BLaER1 (cell line): ENCODE results near the gene AK5.

Experiments
- H3K27ac ChIP-seq: shearing (Covaris generic); formaldehyde crosslinking; 2 replicates; pipeline ENCODE4 v1.8.1; 2022
- H3K27me3 ChIP-seq: shearing (Covaris generic); formaldehyde crosslinking; 2 replicates; pipeline ENCODE4 v1.8.1; 2022
- H3K36me3 ChIP-seq: shearing (Covaris generic); formaldehyde crosslinking; 2 replicates; pipeline ENCODE4 v1.8.1; 2022
- H3K4me1 ChIP-seq: shearing (Covaris generic); formaldehyde crosslinking; 2 replicates; pipeline ENCODE4 v1.8.1; 2022
- H3K4me2 ChIP-seq: shearing (Covaris generic); formaldehyde crosslinking; 2 replicates; pipeline ENCODE4 v1.8.1; 2022
- H3K4me3 ChIP-seq: shearing (Covaris generic); formaldehyde crosslinking; 2 replicates; pipeline ENCODE4 v1.8.1; 2022
- H3K9ac ChIP-seq: shearing (Covaris generic); formaldehyde crosslinking; 2 replicates; pipeline ENCODE4 v1.8.1; 2022
- H3K9me3 ChIP-seq: shearing (Covaris generic); formaldehyde crosslinking; 2 replicates; pipeline ENCODE4 v1.8.1; 2022
- H4K20me1 ChIP-seq: shearing (Covaris generic); formaldehyde crosslinking; 2 replicates; pipeline ENCODE4 v1.8.1; 2022
- Cebpa-rat ChIP-seq: shearing (Covaris generic); IDR thresholded peaks from 2 replicates; pipeline ENCODE4 v1.8.1; 2022

Gene AK5

DNA sequence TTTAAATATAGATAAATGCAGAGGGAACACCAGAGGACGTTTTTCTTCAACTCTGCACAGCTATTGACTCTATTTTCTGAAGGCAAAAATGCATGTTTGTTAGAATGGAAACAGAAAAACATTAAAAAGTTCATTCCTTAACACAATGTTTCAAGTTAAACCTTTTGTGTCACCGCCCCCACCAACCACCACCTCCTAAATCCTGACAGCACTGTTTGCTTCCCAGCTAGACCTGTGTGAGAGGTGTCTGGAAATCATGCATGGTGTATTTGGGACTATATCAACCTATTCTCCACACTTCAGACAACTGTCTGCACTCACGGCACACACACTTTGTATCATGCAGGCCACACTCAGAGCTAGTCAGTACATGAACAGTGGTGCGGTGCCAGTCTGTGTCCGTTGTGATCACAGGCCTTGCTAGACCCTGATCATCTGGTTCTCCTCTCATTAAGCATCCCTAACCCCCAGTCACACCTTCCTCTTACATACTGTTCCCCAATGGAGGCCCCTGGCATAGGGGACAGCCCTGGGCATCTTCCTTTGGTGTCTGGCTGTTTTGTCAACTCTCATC lies 276.9 kb downstream of the AK5 start:
- no peaks in the 10 kb centered on the region for H3K27me3 ChIP-seq
- H3K9ac ChIP-seq: no peak overlapping the region
- no peak overlapping the region for H3K4me3 ChIP-seq
- no peaks in the 10 kb centered on the region for H4K20me1 ChIP-seq
- H3K36me3 ChIP-seq: peaks cover 20% of the 10 kb centered on the region
- H3K4me1 ChIP-seq: no peaks in the 10 kb centered on the region
- no peak overlapping the region for H3K4me2 ChIP-seq
- H3K27ac ChIP-seq: no peak overlapping the region
- TF ChIP-seq Cebpa-rat: no peak
- H3K9me3 ChIP-seq: no peaks in the 10 kb centered on the region

DNA sequence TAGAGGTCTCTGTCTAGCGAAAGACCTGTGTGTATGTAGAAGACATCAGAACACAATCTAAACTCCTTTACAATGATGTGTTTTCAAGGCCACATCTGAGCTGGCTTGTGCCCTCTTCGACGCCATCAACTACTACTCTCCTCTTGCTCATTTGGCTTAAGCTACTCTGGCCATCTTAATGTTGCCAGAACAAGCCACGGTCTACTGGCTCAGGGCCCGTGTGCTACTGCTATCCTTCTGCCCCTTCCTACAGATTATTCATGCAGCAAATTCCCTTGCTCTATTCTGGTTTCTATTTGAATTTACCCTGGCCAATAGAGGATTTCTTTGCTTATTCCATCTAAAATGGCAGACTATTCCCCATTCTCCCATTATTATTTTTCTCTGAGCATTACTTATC lies 278.9 kb downstream of the AK5 start:
- Histone ChIP-seq H3K4me3 (no peak overlapping the region), H3K4me1 (no peaks in the 10 kb centered on the region), H3K4me2 (no peak overlapping the region), H4K20me1 (no peaks in the 10 kb centered on the region), H3K27me3 (no peaks in the 10 kb centered on the region), H3K27ac (no peak overlapping the region), H3K9me3 (no peaks in the 10 kb centered on the region), H3K36me3 (peaks cover 33% of the 10 kb centered on the region), H3K9ac (no peak overlapping the region)
- no peak for TF ChIP-seq Cebpa-rat

DNA sequence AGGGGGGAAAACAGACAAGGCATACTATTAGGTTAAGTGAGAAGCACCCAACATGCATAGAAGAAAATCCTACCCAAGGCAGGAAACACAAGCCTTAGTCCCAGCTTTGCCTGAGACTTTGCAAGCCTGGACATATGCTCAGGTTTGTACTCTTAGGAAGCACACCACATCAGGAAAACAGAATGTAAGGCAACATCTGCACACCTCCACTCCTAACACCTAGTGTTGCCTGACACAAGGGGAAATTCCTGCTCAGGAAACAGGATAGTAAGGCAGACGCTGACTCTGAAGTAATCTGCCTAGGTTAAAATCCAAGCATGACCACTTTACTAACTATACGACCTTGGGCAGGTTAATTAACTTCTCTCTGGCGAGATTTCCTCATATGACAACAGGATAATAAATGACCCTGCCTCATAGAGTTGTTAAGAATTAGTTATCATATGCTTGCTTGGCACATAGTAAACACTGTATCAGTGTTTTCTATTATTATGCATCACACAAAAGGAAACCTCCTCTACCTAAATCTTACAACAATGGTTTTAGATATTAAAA lies 280.9 kb downstream of the AK5 start:
- no peaks in the 10 kb centered on the region for H4K20me1 ChIP-seq
- H3K4me1 ChIP-seq: no peaks in the 10 kb centered on the region
- no peak for TF ChIP-seq Cebpa-rat
- H3K9ac ChIP-seq: no peak overlapping the region
- no peaks in the 10 kb centered on the region for H3K9me3 ChIP-seq
- H3K27ac ChIP-seq: no peak overlapping the region
- no peak overlapping the region for H3K4me3 ChIP-seq
- no peaks in the 10 kb centered on the region for H3K27me3 ChIP-seq
- H3K36me3 ChIP-seq: peaks cover 53% of the 10 kb centered on the region
- H3K4me2 ChIP-seq: no peak overlapping the region

DNA sequence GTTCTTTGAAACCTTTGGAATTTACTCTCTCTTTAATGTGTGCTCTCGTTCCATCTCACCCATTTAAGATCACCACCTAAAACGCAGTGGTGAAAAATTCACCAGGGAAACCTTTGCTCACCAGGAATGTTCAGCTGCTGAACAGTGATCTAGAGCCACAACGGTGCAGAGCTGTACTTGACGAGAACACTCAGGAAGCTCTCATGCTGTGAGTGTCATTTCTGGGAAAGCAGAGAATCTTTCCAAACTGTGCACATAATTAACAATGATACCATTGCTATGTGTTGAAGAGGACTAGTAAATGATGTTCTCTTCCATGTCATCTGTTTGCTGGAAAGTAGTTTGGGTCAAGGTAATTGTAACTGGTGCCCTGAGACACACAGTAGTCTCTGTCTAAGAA lies 283.5 kb downstream of the AK5 start:
- no peak overlapping the region for H3K4me2 ChIP-seq
- H3K4me1 ChIP-seq: no peaks in the 10 kb centered on the region
- no peaks in the 10 kb centered on the region for H3K9me3 ChIP-seq
- no peak for TF ChIP-seq Cebpa-rat
- H3K27me3 ChIP-seq: no peaks in the 10 kb centered on the region
- H3K36me3 ChIP-seq: peaks cover 77% of the 10 kb centered on the region
- no peaks in the 10 kb centered on the region for H4K20me1 ChIP-seq
- no peak overlapping the region for H3K9ac ChIP-seq
- H3K4me3 ChIP-seq: no peak overlapping the region
- no peak overlapping the region for H3K27ac ChIP-seq

DNA sequence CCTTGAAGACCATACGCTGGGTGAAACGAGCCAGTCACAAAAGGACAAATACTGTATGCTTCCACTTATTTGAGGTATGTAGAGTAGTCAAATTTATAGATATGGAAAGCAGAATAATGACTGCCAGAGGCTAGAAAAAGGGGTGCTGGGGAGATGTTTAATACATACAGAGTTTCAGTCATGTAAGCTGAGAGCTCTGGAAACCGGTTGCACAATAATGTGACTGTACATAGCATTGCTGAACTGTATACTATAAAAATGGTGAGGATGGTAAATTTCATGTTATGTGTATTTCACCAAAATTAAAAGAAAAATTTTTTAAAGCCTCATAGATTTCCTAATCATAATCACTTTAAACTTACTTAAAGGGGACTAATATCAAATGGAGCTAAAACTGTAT lies 289.8 kb downstream of the AK5 start:
- Histone ChIP-seq H3K27ac (no peak overlapping the region), H3K27me3 (no peaks in the 10 kb centered on the region), H3K4me3 (no peak overlapping the region), H3K36me3 (peaks cover 85% of the 10 kb centered on the region), H3K4me1 (no peaks in the 10 kb centered on the region), H3K9ac (no peak overlapping the region), H4K20me1 (no peaks in the 10 kb centered on the region), H3K4me2 (no peak overlapping the region), H3K9me3 (no peaks in the 10 kb centered on the region)
- no peak for TF ChIP-seq Cebpa-rat

DNA sequence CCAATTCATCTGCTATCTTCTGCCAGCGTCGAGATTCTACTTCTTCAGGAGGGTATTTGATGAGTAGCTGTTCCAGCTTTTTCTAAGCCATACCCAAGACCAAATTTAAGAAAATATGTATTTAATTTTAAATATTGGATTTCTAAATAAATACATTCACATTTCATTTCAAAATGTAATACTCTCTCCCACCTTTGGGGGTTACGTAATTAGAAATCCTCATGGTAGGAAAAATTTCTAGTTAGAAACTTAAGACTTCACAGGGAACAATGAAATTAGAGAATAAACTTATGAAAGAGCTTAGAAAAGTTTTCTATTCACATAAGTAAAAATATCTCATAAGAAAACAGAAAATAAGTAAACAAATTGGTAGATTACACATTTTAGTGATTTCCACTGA lies 297.7 kb downstream of the AK5 start:
- Histone ChIP-seq H3K9ac (no peak overlapping the region), H3K36me3 (peaks cover 73% of the 10 kb centered on the region), H3K27me3 (no peaks in the 10 kb centered on the region), H3K4me3 (no peak overlapping the region), H3K4me1 (no peaks in the 10 kb centered on the region; the same call in 1 of the 2 replicates), H4K20me1 (no peaks in the 10 kb centered on the region), H3K9me3 (no peaks in the 10 kb centered on the region), H3K4me2 (no peak overlapping the region), H3K27ac (no peak overlapping the region)
- TF ChIP-seq Cebpa-rat: no peak

DNA sequence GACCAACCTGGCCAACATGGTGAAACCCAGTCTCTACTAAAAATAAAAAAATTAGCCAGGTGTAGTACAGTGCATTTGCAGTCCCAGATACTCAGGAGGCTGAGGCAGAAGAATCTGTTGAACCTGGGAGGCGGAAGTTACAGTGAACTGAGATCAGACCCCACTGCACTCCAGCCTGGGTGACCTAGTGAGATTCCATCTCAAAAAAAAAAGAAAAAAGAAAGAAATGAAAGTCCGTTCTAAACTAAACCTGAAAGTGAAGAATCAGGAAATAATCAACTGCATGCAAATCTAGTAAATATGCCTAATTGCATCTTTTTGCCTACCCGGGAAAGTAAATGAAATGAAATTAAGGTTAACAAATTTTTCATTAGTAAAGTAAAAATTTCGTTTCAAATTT lies 301.1 kb downstream of the AK5 start:
- H3K27ac ChIP-seq: no peak overlapping the region
- TF ChIP-seq Cebpa-rat: no peak
- no peaks in the 10 kb centered on the region for H3K27me3 ChIP-seq
- no peak overlapping the region for H3K9ac ChIP-seq
- H3K9me3 ChIP-seq: no peaks in the 10 kb centered on the region
- no peak overlapping the region for H3K4me2 ChIP-seq
- H3K4me1 ChIP-seq: no peaks in the 10 kb centered on the region; the same call in 1 of the 2 replicates
- peaks cover 10% of the 10 kb centered on the region; the same call in 1 of the 2 replicates for H4K20me1 ChIP-seq
- peaks cover 53% of the 10 kb centered on the region for H3K36me3 ChIP-seq
- no peak overlapping the region for H3K4me3 ChIP-seq

DNA sequence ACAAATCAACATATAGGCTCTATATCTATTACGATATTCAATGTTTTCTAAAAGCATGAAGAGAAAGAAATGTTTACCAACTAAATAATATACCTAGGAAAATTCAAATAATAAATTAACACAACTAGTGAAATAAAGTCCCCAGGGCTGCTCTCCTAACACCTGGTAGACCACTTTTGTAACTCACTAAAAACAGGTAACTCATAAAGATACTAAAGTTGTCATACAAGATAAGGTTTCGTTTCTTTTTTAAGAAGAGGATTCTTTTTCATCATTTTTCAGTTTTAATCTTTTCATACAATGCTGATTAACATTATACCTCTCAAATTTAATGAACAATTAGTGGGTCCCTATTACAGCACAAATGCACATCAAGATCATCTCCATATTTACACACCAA lies 301.7 kb downstream of the AK5 start:
- Histone ChIP-seq H3K4me1 (no peaks in the 10 kb centered on the region; the same call in 1 of the 2 replicates), H3K4me2 (no peak overlapping the region)

DNA sequence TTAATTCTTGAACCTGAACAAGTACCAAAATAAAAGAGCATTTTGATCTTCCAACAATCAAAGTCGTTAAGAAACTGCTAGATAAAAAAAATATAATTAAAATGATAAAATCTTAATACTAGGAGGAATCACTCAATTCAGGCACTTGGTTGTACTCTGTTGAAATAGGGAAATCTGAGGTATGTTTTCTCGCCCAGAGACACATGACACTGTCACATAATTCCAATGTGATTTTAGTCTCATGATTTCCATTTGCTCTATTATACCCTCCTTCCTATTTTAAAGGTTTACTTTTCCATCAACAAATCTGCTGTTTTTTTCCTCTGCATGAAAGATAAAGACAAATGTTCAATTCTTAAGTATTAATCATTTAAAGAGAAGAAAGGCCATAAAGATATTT lies 303.1 kb downstream of the AK5 start:
- Histone ChIP-seq H3K4me1 (no peaks in the 10 kb centered on the region; the same call in 1 of the 2 replicates), H3K9ac (no peak overlapping the region), H3K27me3 (no peaks in the 10 kb centered on the region), H4K20me1 (peaks cover 10% of the 10 kb centered on the region; the same call in 1 of the 2 replicates), H3K27ac (no peak overlapping the region), H3K4me2 (no peak overlapping the region), H3K4me3 (no peak overlapping the region), H3K9me3 (no peaks in the 10 kb centered on the region), H3K36me3 (peaks cover 47% of the 10 kb centered on the region)
- no peak for TF ChIP-seq Cebpa-rat

More for the DNA sequence above, 301.7 kb downstream of the AK5 start:
- no peak overlapping the region for H3K9ac ChIP-seq
- no peak overlapping the region for H3K4me3 ChIP-seq
- H3K9me3 ChIP-seq: no peaks in the 10 kb centered on the region
- no peak overlapping the region for H3K27ac ChIP-seq
- H3K36me3 ChIP-seq: peaks cover 51% of the 10 kb centered on the region
- H4K20me1 ChIP-seq: peaks cover 10% of the 10 kb centered on the region; the same call in 1 of the 2 replicates
- no peaks in the 10 kb centered on the region for H3K27me3 ChIP-seq
- TF ChIP-seq Cebpa-rat: no peak

DNA sequence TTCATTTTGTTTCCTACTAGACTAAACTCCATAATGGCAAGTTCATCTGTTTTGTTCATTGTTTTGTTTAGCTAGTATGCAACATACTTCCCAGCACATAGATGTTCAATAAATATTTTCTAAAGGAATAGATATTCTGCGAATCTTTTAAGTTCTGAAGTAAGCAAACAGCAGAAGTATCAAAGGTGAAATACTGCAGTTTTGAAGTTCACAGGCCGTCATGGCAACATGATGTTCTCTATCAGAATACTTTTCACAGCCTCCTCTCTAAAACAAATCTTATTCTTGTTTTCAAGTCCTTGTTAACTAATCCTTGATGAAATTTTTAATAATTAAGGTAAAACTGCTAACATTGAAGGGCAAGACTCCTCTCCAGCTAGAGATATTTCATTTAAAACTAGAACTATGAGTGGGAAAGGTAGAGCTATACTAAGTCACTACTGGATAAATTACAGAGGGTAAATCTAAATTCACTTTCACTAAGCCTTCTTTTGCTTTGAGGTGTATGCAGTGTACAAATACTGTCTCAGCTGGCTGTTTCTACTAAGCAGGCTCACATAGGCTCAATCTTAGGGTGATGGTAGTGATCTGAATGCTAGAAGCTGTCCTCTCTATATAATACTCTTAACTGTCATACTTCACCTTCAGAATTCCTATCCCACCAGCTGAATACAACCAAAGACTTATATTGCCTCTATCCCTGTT lies 303.9 kb downstream of the AK5 start:
- H3K9me3 ChIP-seq: no peaks in the 10 kb centered on the region
- peaks cover 10% of the 10 kb centered on the region; the same call in 1 of the 2 replicates for H4K20me1 ChIP-seq
- no peaks in the 10 kb centered on the region for H3K27me3 ChIP-seq
- no peak overlapping the region for H3K4me3 ChIP-seq
- no peak overlapping the region for H3K9ac ChIP-seq
- H3K27ac ChIP-seq: no peak overlapping the region
- peaks cover 43% of the 10 kb centered on the region for H3K36me3 ChIP-seq
- TF ChIP-seq Cebpa-rat: no peak
- no peaks in the 10 kb centered on the region; the same call in 1 of the 2 replicates for H3K4me1 ChIP-seq
- no peak overlapping the region for H3K4me2 ChIP-seq
